ENCODE data around the gene KCNQ4. TPM values are rescaled to one million over a fixed set of nuclear protein-coding genes. Genes with fewer than 3 reads are reported as not detected.

KCNQ4 gene
- total RNA-seq, 1 experiment from 2014 or later, result 0.81 TPM

DNA sequence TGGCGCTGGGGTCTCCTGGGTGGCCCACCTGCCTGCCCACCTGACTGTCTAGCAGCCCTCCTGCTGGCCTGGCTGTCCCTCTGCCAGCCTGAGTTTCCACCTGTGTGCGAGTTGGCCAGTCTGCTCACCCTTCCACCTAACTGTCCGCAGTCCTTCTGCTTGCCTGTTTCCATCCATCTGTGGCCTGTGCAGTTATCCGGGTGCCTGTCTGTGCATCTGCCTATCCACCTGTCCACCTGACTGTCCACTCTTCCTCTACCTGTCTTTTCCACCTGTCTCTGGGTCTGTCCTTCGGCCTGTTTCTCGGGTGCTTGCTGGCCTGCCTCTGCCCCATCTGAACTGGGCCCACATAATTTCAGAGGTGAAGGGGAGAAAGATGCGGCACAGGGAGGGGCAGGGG is 1.9 kb downstream of the KCNQ4 start:
- BruUV-seq (replicated peaks), result no TSS peak
- no peak overlapping the region for H3K4me3 ChIP-seq
- H4K20me1 ChIP-seq (ENCODE audit: insufficient read depth), result no peaks in the 10 kb centered on the region
- no peaks in the 10 kb centered on the region for H3K79me2 ChIP-seq (ENCODE audit: low read depth)
- H3F3A ChIP-seq (ENCODE audit: insufficient read depth, low read depth), result 0 out of 2 replicates have a peak, but pooled peaks cover 3% of the 10 kb centered on the region
- TF ChIP-seq EZH2 (IDR thresholded peaks at IDR 0.05; ENCODE audit: low read depth), result no peak
- TF ChIP-seq, protein P1, sequence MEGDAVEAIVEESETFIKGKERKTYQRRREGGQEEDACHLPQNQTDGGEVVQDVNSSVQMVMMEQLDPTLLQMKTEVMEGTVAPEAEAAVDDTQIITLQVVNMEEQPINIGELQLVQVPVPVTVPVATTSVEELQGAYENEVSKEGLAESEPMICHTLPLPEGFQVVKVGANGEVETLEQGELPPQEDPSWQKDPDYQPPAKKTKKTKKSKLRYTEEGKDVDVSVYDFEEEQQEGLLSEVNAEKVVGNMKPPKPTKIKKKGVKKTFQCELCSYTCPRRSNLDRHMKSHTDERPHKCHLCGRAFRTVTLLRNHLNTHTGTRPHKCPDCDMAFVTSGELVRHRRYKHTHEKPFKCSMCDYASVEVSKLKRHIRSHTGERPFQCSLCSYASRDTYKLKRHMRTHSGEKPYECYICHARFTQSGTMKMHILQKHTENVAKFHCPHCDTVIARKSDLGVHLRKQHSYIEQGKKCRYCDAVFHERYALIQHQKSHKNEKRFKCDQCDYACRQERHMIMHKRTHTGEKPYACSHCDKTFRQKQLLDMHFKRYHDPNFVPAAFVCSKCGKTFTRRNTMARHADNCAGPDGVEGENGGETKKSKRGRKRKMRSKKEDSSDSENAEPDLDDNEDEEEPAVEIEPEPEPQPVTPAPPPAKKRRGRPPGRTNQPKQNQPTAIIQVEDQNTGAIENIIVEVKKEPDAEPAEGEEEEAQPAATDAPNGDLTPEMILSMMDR (conservative IDR thresholded peaks at IDR 0.05), result no peak
- H3K4me1 ChIP-seq (replicated peaks; ENCODE audit: insufficient read depth), result no peaks in the 10 kb centered on the region
- H3K9me2 ChIP-seq (ENCODE audit: insufficient read depth), result no peaks in the 10 kb centered on the region
- CTCF ChIA-PET, result no interaction called here
- no peaks in the 10 kb centered on the region for H3K36me3 ChIP-seq (ENCODE audit: low read depth)
- H3K27ac ChIP-seq, result no peak overlapping the region
- intact Hi-C loops (cut with micrococcal nuclease; ENCODE audit: unreplicated experiment), result no loop called here
- no peak for DNase-seq
- H3K9me3 ChIP-seq (ENCODE audit: insufficient read depth, low read depth), result no peaks in the 10 kb centered on the region
- H2AFZ ChIP-seq, result no peak overlapping the region
- POLR2A ChIA-PET (ENCODE audit: unreplicated experiment), result no interaction called here
- no peak overlapping the region for H3K4me2 ChIP-seq
- H3K27me3 ChIP-seq (ENCODE audit: insufficient read depth, low read depth), result no peaks in the 10 kb centered on the region; the same call in 1 of the 2 replicates

DNA sequence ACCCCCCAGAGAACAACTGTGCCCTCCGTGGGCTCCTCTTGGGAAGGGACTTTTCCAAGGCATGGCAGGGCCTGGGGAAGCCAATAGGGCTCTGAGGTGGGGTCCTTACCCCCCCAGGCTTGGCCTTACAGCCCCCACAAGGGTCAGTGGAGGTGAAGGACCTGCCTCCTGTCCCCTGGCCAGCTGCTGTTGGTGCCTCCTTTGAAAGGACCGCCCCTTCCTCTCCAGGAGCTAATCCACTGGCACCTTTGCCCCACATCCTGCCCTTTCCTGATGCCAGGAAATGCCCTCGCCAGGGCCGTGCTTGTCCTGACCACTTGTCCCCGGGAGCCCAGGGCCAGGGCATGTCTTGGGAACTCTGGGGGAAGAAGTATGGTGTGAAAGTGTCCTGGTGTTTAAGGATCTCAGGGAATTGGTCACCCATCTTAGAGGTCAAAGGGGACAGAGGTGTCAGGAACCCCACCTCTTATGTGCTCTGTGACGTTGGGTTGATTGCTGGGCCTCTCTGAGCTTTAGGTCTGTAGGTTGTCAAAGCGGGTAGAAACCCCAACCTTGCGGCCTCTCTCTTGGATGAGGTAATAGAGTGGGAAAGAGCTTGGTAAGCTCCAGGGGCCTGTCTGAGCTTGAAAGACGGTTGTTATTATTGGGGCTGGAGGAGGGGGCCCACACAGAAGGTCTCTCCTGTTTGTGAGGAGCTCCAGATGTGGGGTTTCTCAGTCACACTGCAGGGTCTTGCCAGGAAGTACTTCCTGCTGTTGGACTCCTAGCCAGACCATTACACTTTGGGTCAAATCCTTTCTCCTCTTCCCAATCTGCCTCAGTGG is 2.8 kb downstream of the KCNQ4 start:
- Histone ChIP-seq H3K36me3 (ENCODE audit: low read depth) (no peaks in the 10 kb centered on the region), H3K27me3 (ENCODE audit: insufficient read depth, low read depth) (no peaks in the 10 kb centered on the region; the same call in 1 of the 2 replicates), H3F3A (ENCODE audit: insufficient read depth, low read depth) (0 out of 2 replicates have a peak, but pooled peaks cover 3% of the 10 kb centered on the region), H3K9me3 (ENCODE audit: insufficient read depth, low read depth) (no peaks in the 10 kb centered on the region), H3K4me3 (no peak overlapping the region), H3K79me2 (ENCODE audit: low read depth) (no peaks in the 10 kb centered on the region), H2AFZ (no peak overlapping the region), H3K9me2 (ENCODE audit: insufficient read depth) (no peaks in the 10 kb centered on the region), H3K4me2 (no peak overlapping the region), H3K27ac (no peak overlapping the region), H4K20me1 (ENCODE audit: insufficient read depth) (no peaks in the 10 kb centered on the region), H3K4me1 (replicated peaks; ENCODE audit: insufficient read depth) (no peaks in the 10 kb centered on the region)
- TF ChIP-seq EZH2 (IDR thresholded peaks at IDR 0.05; ENCODE audit: low read depth), result no peak
- TF ChIP-seq, protein P1 (conservative IDR thresholded peaks at IDR 0.05), result no peak
- BruUV-seq (replicated peaks), result no TSS peak
- ChIA-PET POLR2A (ENCODE audit: unreplicated experiment) (no interaction called here), CTCF (no interaction called here)
- intact Hi-C loops (cut with micrococcal nuclease; ENCODE audit: unreplicated experiment), result no loop called here
- DNase-seq, result no peak

DNA sequence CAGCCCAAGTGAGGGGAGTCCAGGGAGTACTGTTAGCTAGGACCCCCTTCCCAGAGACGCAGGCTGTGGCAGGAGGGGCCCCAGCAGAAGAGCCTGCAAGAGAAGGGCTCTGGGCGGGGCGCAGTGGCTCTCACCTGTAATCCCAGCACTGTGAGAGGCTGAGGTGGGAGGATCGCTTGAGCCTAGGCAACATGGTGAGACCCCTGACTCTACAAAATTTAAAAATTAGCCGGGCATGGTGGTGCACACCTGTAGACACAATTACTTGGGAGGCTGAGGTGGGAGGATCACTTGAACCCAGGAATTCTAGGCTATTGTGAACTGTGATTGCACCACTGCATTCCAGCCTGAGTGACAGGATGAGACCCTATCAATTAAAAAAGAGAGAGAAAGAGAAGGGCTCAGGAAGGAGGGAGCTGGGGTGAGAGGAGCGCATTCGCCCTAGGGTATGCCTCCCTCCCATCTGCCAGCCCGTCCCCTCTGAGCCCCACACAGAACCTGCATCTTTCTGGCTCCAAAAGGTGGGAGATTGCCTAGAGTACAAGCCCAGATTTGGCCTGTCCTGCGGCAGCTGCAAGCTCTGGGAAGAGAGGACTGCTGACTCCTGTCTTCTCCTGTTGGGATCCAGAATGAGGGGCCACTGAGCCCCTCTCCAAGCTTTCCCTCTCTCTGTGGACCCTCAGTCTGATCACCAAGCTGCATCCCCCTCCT is 3.6 kb downstream of the KCNQ4 start:
- H3K27ac ChIP-seq, result no peak overlapping the region
- no TSS peak for BruUV-seq (replicated peaks)
- H3K9me3 ChIP-seq (ENCODE audit: insufficient read depth, low read depth), result no peaks in the 10 kb centered on the region
- H3K4me3 ChIP-seq, result no peak overlapping the region
- H3F3A ChIP-seq (ENCODE audit: insufficient read depth, low read depth), result no peaks in the 10 kb centered on the region
- no peak overlapping the region for H3K4me2 ChIP-seq
- no peaks in the 10 kb centered on the region for H3K36me3 ChIP-seq (ENCODE audit: low read depth)
- H3K4me1 ChIP-seq (replicated peaks; ENCODE audit: insufficient read depth), result no peaks in the 10 kb centered on the region
- H3K9me2 ChIP-seq (ENCODE audit: insufficient read depth), result no peaks in the 10 kb centered on the region
- H2AFZ ChIP-seq, result no peak overlapping the region
- intact Hi-C loops (cut with micrococcal nuclease; ENCODE audit: unreplicated experiment), result no loop called here
- ChIA-PET POLR2A (ENCODE audit: unreplicated experiment) (interaction anchor here (0.7 kb wide), 1 partner anchor 130 kb away, joined by 3 read pairs; no protein-coding TSS in a partner anchor), CTCF (no interaction called here)
- DNase-seq, result no peak
- H3K79me2 ChIP-seq (ENCODE audit: low read depth), result no peaks in the 10 kb centered on the region
- H4K20me1 ChIP-seq (ENCODE audit: insufficient read depth), result no peaks in the 10 kb centered on the region
- TF ChIP-seq, protein P1 (conservative IDR thresholded peaks at IDR 0.05), result no peak
- no peak for TF ChIP-seq EZH2 (IDR thresholded peaks at IDR 0.05; ENCODE audit: low read depth)
- no peaks in the 10 kb centered on the region; the same call in 1 of the 2 replicates for H3K27me3 ChIP-seq (ENCODE audit: insufficient read depth, low read depth)

All from PC-9 (cell line).